ENCODE measurements around the gene RPA3.

Gene RPA3

GRCh38 chr7:7736671-7737070 is 18.3 kb upstream of the RPA3 start (continued):
- no peak for TF ChIP-seq ZNF645 (tag by site-specific recombination; IDR thresholded peaks at IDR 0.05)
- TF ChIP-seq ZNF391 (tag by site-specific recombination; IDR thresholded peaks at IDR 0.05; ENCODE audit: borderline replicate concordance, low read depth): no peak
- TF ChIP-seq EGR2 (tag by site-specific recombination; IDR thresholded peaks at IDR 0.05; ENCODE audit: low read depth): no peak
- no peak for TF ChIP-seq ZSCAN30 (tag by site-specific recombination; IDR thresholded peaks at IDR 0.05)

- Histone ChIP-seq H3K9me3 (ENCODE audit: control insufficient read depth, insufficient read depth, low read depth, low read length) (no peaks in the 10 kb centered on the region), H3K36me3 (ENCODE audit: control insufficient read depth in 2 of 2, insufficient read depth in 1 of 2, low read length in 2 of 2) (no peaks in the 10 kb centered on the region), H3K4me3 (ENCODE audit: low read depth, low read length) (no peak overlapping the region), H3K4me1 (ENCODE audit: control insufficient read depth, insufficient read depth, low read length) (peaks cover 15% of the 10 kb centered on the region), H3K27ac (ENCODE audit: extremely low read depth, low read depth, low read length) (no peak overlapping the region)
- ChIA-PET CTCF (interaction anchor here (1.5 kb wide), 1 partner anchor 51 kb away, joined by 5 read pairs; no protein-coding TSS in a partner anchor), POLR2A (no interaction called here)
- TF ChIP-seq ZNF280D (tag by site-specific recombination; IDR thresholded peaks at IDR 0.05): no peak
- no peak for TF ChIP-seq PATZ1 (tag by site-specific recombination; IDR thresholded peaks at IDR 0.05)
- TF ChIP-seq ZBTB44 (tag by site-specific recombination; IDR thresholded peaks at IDR 0.05): peak; percentile 47; the same call in 1 of the 2 replicates
- TF ChIP-seq CTCF (tag by site-specific recombination; IDR thresholded peaks at IDR 0.05): no peak
- peak; percentile 51; the same call in 1 of the 2 replicates for TF ChIP-seq ZNF335 (tag by site-specific recombination; conservative IDR thresholded peaks at IDR 0.05)
- TF ChIP-seq PRDM6 (tag by site-specific recombination; IDR thresholded peaks at IDR 0.05): peak; percentile 91
- no peak for TF ChIP-seq ZNF560 (tag by site-specific recombination; IDR thresholded peaks at IDR 0.05; ENCODE audit: borderline replicate concordance)
- TF ChIP-seq ZIC2 (tag by site-specific recombination; IDR thresholded peaks at IDR 0.05): no peak
- no peak for TF ChIP-seq ZNF555 (tag by site-specific recombination; conservative IDR thresholded peaks at IDR 0.05)
- no peak for TF ChIP-seq ZBTB6 (tag by site-specific recombination; IDR thresholded peaks at IDR 0.05)
- no peak for TF ChIP-seq ZNF157 (tag by site-specific recombination; IDR thresholded peaks at IDR 0.05)
- TF ChIP-seq ZNF792 (tag by site-specific recombination; IDR thresholded peaks at IDR 0.05): no peak
- TF ChIP-seq RBAK (tag by site-specific recombination; IDR thresholded peaks at IDR 0.05): no peak
- no peak for TF ChIP-seq ZNF426 (tag by site-specific recombination; IDR thresholded peaks at IDR 0.05)
- TF ChIP-seq ZBTB26 (tag by site-specific recombination; optimal IDR thresholded peaks at IDR 0.05): no peak
- TF ChIP-seq ZNF677 (tag by site-specific recombination; IDR thresholded peaks at IDR 0.05): no peak
Observed at GRCh38 chr7:7732621-7733281, 14.3 kb upstream of the RPA3 start.

All from HEK293 (cell line).